Muscle of leg (tissue), 11 donors: Measurements from ENCODE around the gene NUP210. TPM values are rescaled to one million over a fixed set of nuclear protein-coding genes. Genes with fewer than 3 reads are reported as not detected.

Source experiments
- DNase-seq: peaks from one replicate; pipeline ENCODE4 v3.0.0; 2013
- H3K27ac ChIP-seq: one replicate; pipeline ENCODE4 v1.5.1; 2013; ENCODE audit warnings: mild to moderate bottlenecking, low read length, control low read depth
- H3K27me3 ChIP-seq: one replicate; pipeline ENCODE4 v1.6.1; 2013; ENCODE audit warnings: low read length; ENCODE audit not compliant: control insufficient read depth, insufficient read depth
- H3K36me3 ChIP-seq: one replicate; pipeline ENCODE4 v1.6.1; 2013; ENCODE audit warnings: low read length; ENCODE audit not compliant: control insufficient read depth, insufficient read depth
- H3K4me1 ChIP-seq: one replicate; pipeline ENCODE4 v1.6.1; 2013; ENCODE audit warnings: low read length; ENCODE audit not compliant: control insufficient read depth, insufficient read depth
- H3K4me3 ChIP-seq: one replicate; pipeline ENCODE4 v1.5.1; 2013; ENCODE audit warnings: low read length, control low read depth
- H3K9me3 ChIP-seq: replicated peaks from 2 replicates; pipeline ENCODE4 v1.6.1; 2013; ENCODE audit warnings: low read depth, low read length; ENCODE audit not compliant: control insufficient read depth
- WGBS: methylation state at CpG from one replicate; pipeline ENCODE4 v1.1.5; 2013; ENCODE audit warnings: missing lambda C conversion rate; ENCODE audit not compliant: insufficient coverage; 5-methylcytosine and 5-hydroxymethylcytosine counted together
- polyA plus RNA-seq, 8 donors: library from polyadenylated mRNA; unstranded; fragments of 120-200 nt; gene quantifications; one replicate each; pipeline versions ENCODE4 v1.2.1 to v1.2.3, GENCODE V29; 2013; ENCODE audit warnings: inconsistent platforms in 1 of 8, low replicate concordance in 1 of 8; ENCODE audit not compliant: insufficient read length in 8 of 8, insufficient read depth in 1 of 8
- total RNA-seq: library from RNA; stranded (reverse); fragments of 120-200 nt; gene quantifications from one replicate; pipeline ENCODE4 v1.2.4, GENCODE V29; 2013

The NUP210 gene
- total and polyA plus RNA-seq, 9 donors, result 4.5 to 10.7 (median 7.8) TPM

DNA sequence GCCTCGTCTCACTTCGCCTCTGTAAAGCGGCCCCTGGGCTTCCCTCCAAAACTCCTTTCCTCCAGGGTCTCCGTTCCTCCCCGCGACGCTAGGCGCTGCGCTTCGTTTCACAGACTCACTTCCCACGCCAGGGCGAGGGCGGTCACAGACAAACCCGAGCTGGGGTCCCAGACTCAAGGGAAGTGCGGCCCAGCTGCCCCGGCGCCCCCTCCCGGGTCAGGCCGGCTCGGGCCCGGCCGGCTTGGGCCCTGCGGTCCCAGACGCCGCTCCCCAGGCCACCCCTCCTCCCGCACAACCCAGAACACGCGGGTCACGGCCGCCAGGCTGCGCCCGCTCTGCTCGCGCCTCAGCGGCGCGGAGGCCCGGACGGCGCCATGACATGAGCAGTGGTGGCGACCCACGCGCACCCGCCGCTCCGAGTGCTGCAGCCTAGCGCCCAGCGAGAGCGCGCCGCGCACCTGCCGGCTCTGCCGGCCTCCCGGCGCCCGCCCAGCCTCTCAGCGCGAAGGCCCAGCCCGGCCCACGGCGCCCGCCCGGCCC is 547 bp downstream of the NUP210 start:
- H3K9me3 ChIP-seq, result no peaks in the 10 kb centered on the region
- DNase-seq, result peak; percentile 53
- peaks cover 14% of the 10 kb centered on the region for H3K27me3 ChIP-seq
- peak overlapping the region; percentile 38 for H3K4me3 ChIP-seq
- no peaks in the 10 kb centered on the region for H3K36me3 ChIP-seq
- peaks cover 23% of the 10 kb centered on the region for H3K4me1 ChIP-seq
- H3K27ac ChIP-seq, result no peak overlapping the region
- WGBS, result under 1% methylated on average over 64 of the region's 64 CpGs

- peaks cover 23% of the 10 kb centered on the region for H3K4me1 ChIP-seq
- peaks cover 14% of the 10 kb centered on the region for H3K27me3 ChIP-seq
- no peak overlapping the region for H3K27ac ChIP-seq
- no peaks in the 10 kb centered on the region for H3K36me3 ChIP-seq
- H3K4me3 ChIP-seq, result no peak overlapping the region
- no CpG with 5 or more reads among the region's 6 CpGs for WGBS
- DNase-seq, result peak; percentile 43
- H3K9me3 ChIP-seq, result no peaks in the 10 kb centered on the region
Observed at GRCh38 chr3:13417166-13417947, 2.8 kb downstream of the NUP210 start.

DNA sequence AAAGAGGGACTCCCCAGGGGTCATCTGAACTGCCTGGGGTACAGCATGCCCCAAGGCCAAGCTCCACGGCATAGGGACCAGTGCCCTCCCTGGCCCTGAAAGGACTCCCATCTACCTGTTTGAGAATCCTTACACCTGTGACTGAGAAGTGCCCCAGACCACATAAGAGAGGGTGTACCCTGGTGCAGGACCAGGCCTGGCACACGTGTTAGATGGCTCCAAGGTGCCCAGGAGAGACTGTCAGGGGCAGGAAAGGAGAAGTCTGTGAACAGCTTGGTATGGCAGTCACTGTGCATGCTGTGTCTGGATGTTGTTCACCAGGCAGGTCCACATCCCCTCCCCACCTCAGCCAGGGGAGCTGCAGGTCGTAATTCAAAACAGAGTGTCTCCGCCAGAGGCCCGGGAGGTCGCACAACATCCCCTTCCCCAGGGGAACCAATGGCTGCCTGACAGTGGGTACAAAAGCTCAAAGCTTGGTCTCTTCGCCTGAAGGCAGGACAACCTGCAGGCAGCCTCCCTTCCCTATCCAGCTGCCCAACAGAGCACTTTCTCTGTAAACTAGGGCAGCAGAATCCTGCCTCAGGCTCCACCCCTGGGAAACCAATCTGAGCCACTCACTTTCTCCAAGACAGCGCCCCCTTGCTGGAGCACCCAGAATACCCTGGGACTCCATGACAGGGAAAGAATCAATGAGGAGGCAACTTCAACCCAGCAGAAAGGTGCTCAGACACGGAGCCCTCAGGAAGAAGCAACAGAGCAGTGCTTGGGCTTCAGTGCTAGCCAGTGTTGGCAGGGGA is 3.9 kb downstream of the NUP210 start:
- 46% methylated on average over 5 of the region's 9 CpGs for WGBS
- Histone ChIP-seq H3K4me3 (no peak overlapping the region), H3K27ac (no peak overlapping the region), H3K36me3 (no peaks in the 10 kb centered on the region), H3K4me1 (peaks cover 23% of the 10 kb centered on the region), H3K9me3 (no peaks in the 10 kb centered on the region), H3K27me3 (peaks cover 14% of the 10 kb centered on the region)
- DNase-seq, result no peak

- peaks cover 7% of the 10 kb centered on the region for H3K27me3 ChIP-seq
- no peak overlapping the region for H3K4me3 ChIP-seq
- WGBS, result 76% methylated on average over 10 of the region's 15 CpGs
- H3K9me3 ChIP-seq, result no peaks in the 10 kb centered on the region
- no peak for DNase-seq
- no peaks in the 10 kb centered on the region for H3K36me3 ChIP-seq
- no peak overlapping the region for H3K27ac ChIP-seq
- peaks cover 20% of the 10 kb centered on the region for H3K4me1 ChIP-seq
Observed at GRCh38 chr3:13415236-13415986, 4.7 kb downstream of the NUP210 start.

DNA sequence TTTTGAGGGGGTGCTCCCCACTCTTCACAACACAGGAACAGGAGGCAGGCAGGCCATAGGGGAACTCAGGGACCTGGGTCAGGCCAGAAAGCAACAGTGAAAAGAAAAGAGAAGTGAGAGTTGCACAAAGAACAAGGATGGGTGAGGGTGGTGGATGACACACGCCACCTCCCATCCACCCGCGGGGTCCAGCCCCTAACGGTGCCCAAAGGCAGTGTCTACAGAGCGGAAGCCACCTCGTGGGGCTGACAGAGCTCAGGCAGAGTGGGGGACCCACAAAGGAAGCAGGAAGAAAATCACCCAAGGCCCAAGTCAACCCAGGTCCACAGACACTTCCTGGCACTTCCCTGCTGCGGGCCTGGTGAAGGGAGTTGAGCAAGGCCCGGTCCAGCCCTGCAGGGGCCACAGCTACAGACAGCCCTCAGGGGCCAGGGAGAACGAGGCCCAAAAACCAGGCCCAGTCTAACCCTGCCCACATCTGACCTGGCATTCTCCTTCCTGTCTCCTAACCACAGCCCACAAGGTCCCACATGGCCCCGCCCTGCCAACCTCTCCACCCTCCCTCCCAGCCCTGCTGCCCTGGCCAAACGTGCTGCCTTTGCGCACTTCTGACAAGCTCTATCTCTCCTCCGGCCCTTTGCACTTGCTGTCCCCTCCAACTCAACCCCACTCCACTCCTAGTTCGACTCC is 5.9 kb downstream of the NUP210 start:
- no peak overlapping the region for H3K4me3 ChIP-seq
- DNase-seq, result peak; percentile 25
- H3K36me3 ChIP-seq, result no peaks in the 10 kb centered on the region
- peaks cover 17% of the 10 kb centered on the region for H3K4me1 ChIP-seq
- H3K9me3 ChIP-seq, result no peaks in the 10 kb centered on the region
- H3K27ac ChIP-seq, result no peak overlapping the region
- WGBS, result 76% methylated on average over 11 of the region's 14 CpGs
- peaks cover 4% of the 10 kb centered on the region for H3K27me3 ChIP-seq

GRCh38 chr3:13411186-13411860 is 8.8 kb downstream of the NUP210 start:
- Histone ChIP-seq H3K36me3 (no peaks in the 10 kb centered on the region), H3K27me3 (no peaks in the 10 kb centered on the region), H3K4me1 (no peaks in the 10 kb centered on the region), H3K4me3 (no peak overlapping the region), H3K27ac (no peak overlapping the region), H3K9me3 (peaks cover 9% of the 10 kb centered on the region)
- DNase-seq, result no peak
- 95% methylated on average over 3 of the region's 6 CpGs for WGBS

DNA sequence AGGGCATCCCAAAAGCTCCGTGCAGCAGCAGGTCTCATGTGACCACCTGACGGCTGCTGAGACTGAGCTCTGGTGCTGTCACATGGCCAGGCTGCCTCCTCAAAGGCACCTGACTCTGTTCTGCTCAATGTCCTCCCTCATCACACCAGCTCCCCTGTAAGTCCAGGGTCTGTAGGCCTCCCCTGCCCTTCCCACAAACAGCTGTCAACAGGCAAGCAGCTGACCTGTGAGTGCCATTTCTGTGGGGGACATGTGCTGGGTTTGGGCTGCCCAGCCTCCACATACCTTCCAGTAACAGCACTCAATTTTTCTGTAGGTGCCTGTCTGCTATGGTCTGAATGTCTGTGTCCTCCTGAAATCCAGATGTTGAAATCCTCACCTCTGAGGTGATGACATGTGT is 11.2 kb downstream of the NUP210 start:
- WGBS, result 71% methylated on average over 2 of the region's 2 CpGs
- H3K27ac ChIP-seq, result no peak overlapping the region
- no peaks in the 10 kb centered on the region for H3K4me1 ChIP-seq
- no peak for DNase-seq
- H3K9me3 ChIP-seq, result peaks cover 9% of the 10 kb centered on the region
- H3K27me3 ChIP-seq, result no peaks in the 10 kb centered on the region
- no peak overlapping the region for H3K4me3 ChIP-seq
- H3K36me3 ChIP-seq, result no peaks in the 10 kb centered on the region

GRCh38 chr3:13407926-13408325 is 12.2 kb downstream of the NUP210 start:
- H3K4me3 ChIP-seq, result no peak overlapping the region
- H3K27me3 ChIP-seq, result no peaks in the 10 kb centered on the region
- DNase-seq, result no peak
- H3K27ac ChIP-seq, result no peak overlapping the region
- H3K36me3 ChIP-seq, result no peaks in the 10 kb centered on the region
- peaks cover 9% of the 10 kb centered on the region for H3K9me3 ChIP-seq
- H3K4me1 ChIP-seq, result no peaks in the 10 kb centered on the region

DNA sequence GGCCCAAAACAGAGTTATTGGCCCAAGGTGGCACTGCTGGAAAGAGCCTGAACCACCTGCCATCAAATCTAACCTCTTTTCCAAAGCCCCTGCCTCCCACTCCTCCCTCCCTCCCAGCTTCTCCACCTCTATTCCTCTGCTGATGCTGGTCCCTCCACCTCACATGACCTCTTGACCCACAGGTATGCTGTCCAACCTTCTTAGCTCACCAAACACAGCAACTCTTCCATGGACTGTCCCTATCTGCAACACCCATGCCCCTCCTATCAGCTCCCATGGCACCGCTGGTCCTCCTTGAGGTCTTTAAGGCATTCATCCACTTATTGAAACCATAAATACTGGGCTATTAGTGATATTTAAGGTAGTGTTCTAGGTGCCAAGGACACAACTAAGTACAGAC is 12.6 kb downstream of the NUP210 start:
- no peaks in the 10 kb centered on the region for H3K4me1 ChIP-seq
- DNase-seq, result no peak
- H3K4me3 ChIP-seq, result no peak overlapping the region
- no peak overlapping the region for H3K27ac ChIP-seq
- no peaks in the 10 kb centered on the region for H3K36me3 ChIP-seq
- peaks cover 9% of the 10 kb centered on the region for H3K9me3 ChIP-seq
- H3K27me3 ChIP-seq, result no peaks in the 10 kb centered on the region
- WGBS, result no CpG with 5 or more reads among the region's 1 CpG
